Hematopoietic multipotent progenitor cell treated with erythropoietin and hydrocortisone succinate and interleukin-3 and kit ligand, for 17 days (in vitro differentiated cells): Measurements from ENCODE around the gene HDX.
"Not testable (repeated sequence)": the region's sequence is repeated elsewhere in the genome, so short reads cannot be mapped to it uniquely, and the experiment has no call there.

Experiments used
- DNase-seq: peaks from one replicate; pipeline ENCODE4 v3.0.0-alpha.2; 2015; ENCODE audit warnings: low spot score

The HDX gene

DNA sequence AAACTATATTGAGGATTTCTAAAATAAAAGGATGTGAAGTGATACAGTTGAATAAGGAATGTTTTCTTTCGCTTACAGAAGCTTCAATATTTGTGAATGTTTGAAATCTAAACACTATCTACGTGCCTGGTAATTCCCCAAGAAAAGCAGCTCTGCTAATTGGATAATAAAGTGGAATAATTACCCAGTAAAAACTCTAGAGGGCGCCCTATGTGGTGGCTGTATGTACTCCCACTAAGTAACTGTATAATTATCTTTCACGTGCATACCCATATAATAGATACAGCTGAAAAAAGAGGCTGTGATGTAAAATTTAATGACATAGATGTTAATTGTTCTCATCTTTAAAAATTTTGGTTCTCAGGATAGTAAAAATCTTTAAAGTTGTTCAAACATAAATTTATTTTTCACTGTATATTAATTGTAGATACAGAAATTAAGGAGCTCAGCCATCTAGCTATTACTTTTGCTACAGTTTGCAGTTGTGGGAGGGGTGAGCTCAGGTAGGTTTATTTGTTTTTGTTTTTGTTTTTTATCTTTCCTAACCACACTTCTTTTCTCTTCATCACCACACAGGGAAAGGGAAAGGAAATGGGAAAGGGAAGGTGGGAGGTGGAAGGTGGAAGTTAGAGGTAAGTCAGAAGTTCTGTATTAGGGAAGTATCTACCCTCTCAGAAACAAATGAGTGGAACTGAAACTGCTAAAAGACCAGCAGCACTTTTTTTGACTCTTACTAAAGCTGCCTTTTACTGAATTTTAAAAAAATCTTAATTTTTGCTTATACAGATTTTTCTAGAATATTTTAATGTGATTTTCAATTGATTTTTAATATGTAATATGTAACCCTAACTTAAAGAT is 162.5 kb downstream of the HDX start:
- DNase-seq, result no peak

DNA sequence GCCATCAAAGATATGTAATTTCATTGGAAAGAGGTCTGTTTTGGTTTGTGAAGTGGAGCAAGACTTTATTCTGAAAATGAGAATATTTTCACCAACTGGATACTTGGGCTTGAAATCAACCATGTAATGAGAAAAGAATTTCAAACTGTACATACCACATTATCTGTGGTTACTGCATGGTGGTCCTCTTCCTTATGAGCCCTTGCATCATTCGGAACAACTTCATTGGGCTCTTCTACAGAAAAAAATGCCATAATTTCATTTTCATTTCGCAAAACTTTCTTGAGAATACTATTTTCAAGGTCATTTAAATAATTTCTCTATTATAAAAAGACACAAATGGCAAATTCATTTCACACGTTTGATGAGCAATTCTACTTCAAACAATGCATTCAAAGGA is 165.6 kb downstream of the HDX start:
- no peak for DNase-seq

DNA sequence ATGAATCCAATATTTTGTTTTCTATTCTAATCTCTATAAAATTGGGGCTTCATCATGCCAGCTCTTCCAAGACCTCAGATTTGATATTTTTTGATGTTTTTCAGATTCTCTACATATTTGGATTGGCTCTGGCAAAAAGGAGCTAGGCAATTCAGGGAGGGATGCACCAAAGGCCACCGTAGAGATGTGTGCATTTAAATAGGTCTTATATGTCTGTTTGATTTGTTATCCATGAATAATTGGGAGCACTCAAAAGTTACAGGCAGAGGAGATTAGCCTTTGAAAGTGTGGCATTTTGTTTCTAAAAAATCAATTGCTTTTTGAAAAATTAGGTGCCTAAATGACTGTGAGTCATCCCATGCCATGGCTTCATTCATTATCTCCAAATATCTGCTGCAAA is 167.1 kb downstream of the HDX start:
- no peak for DNase-seq

DNA sequence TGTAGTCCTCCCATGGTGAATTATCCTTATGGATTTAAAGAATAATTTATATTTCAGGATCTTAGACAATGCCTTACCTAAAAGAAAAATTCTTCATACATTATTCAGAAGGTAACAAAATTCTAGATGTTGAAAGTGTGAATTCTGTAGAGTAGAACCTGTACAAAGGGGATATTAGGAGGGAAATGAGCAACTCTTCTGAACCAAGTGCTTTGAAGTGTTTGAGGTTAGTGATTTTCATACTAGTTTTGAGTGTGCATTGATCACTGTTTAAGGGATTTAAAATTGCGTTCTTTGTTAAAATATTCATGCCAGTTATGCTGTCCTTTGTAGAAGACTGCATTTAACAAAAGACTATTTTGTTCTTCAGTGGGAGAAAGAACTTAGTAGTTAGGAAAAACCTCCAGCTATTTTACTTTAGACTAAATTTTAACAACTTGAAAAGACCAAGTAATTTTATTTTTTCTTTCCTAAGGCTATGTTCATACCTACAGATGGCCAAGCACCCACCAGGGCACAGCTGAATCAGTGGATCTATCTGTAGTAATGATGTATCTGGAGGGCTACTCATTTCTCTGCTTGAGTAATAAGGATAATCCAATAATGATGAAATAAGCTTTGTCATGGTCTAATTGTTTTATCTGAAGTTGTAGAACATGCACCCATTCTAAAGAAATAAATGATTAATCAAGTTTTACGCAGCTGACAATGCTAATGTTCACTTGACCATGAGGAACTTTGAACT is 180.0 kb downstream of the HDX start:
- no peak for DNase-seq

DNA sequence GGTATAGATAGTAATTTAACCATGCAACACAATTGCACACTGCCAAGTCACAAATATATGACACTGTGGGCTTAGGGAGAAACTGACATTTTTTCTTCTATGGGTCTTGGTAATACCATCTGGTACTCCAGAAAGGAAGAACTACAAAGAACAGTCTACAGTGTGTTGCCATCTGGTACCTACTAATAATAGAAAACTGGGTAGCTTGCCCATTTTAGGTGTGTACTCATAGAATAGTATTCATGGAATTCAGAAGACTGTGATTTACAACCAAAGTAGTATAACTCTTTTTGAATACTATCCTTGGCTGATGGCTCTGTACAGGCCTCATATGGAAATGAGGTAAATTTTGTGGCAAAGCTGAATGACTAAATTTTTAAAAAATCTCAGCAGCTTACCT is 181.6 kb downstream of the HDX start:
- no peak for DNase-seq

DNA sequence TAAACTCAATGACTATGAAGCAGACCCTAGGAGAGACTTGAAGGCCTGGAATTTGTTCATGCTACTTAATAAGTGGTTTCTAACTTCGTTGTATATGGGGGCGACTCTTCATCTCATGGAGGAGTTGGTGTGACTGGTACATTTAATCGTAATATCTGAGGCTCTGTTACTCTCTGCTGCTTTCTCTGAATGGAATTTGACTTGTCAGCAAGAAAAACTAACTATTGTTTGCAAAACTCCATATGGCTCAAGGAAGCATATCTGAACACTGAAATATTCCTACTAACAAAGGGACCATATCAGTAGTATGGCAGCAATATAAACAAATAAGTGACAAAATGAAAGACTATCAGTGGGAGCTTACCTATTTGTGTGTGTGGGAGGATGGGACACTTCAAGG is 182.2 kb downstream of the HDX start:
- no peak for DNase-seq

DNA sequence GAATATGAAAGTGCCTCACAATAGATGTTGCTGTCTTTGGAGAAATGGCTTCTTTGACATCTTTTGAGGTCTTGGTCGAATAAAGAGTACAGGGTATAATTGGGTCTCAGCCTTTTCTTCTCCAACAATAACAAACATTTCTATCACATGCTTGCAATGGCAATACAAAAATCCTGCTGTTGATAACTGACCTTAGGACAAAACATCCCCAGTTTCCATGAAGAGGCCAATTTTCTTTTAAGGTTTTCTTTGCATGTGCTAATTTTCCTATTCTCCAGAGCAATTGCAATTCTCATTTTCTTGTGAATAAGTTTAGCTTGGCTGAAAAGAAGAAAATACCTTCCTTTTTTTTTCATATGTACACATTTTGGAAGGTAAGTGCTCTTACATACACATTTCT is 183.6 kb downstream of the HDX start:
- no peak for DNase-seq

DNA sequence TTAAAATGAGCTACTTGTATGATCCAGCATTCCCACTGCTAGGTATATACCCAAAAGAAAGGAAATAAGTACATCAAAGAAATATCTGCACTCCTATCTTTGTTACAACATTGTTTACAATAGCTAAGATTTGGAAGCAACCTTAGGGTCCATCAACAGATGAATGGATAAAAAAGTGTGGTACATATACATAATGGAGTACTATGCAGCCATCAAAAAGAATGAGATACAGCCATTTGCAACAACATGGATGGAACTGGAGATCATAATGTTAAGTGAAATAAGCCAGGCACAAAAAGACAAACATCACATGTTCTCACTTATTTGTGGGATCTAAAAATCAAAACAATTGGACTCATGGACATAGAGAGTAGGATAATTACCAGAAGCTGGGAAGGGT is 186.3 kb downstream of the HDX start:
- not testable (repeated sequence) for DNase-seq
